Left ventricle myocardium inferior (tissue), 1 donor: ENCODE measurements around the gene KIF22. TPM values are rescaled to one million over a fixed set of nuclear protein-coding genes. Genes with fewer than 3 reads are reported as not detected.
A peak's percentile ranks its signal among the peaks of the same experiment; 100 is the strongest.

Source experiments
- DNase-seq: peaks from one replicate; pipeline ENCODE4 v3.0.0-alpha.2; 2020
- H3K27ac ChIP-seq: fragments of 200-600 bp; replicated peaks from 2 replicates; pipeline ENCODE4 v1.8.0; 2021
- H3K27me3 ChIP-seq: fragments of 200-600 bp; 2 replicates; pipeline ENCODE4 v1.8.0; 2021; ENCODE audit warnings: low read depth
- H3K36me3 ChIP-seq: fragments of 200-600 bp; 2 replicates; pipeline ENCODE4 v1.8.0; 2021
- H3K4me1 ChIP-seq: fragments of 200-600 bp; 2 replicates; pipeline ENCODE4 v1.8.0; 2021
- H3K4me3 ChIP-seq: fragments of 200-600 bp; 2 replicates; pipeline ENCODE4 v1.8.0; 2021; ENCODE audit warnings: mild to moderate bottlenecking, moderate library complexity
- H3K9me3 ChIP-seq: fragments of 200-600 bp; replicated peaks from 2 replicates; pipeline ENCODE4 v1.8.0; 2021
- intact Hi-C: fragments of 100-400 bp; cut with micrococcal nuclease; formaldehyde crosslinking; loops from one replicate; pipeline ENCODE4 v1.11.0; 2022
- total RNA-seq: library from RNA; stranded (reverse); fragmentation: NEBNext Ultra II Directional; extraction: Animal tissue kit (Norgen Biotek cat#: 25700); gene quantifications from one replicate; pipeline ENCODE4 v1.2.1, GENCODE V29; 2021
- TF ChIP-seq, protein P1 (sequence below): fragments of 200-600 bp; IDR thresholded peaks from 2 replicates; pipeline ENCODE4 v1.8.0; 2021; ENCODE audit warnings: antibody characterized with exemption, mild to moderate bottlenecking, borderline replicate concordance
- donor health status: DM: no; HTN: yes; CAD: no; lungs with severe emphysema.

KIF22 gene
- total RNA-seq, 1 donor from 2014 or later, result 46.9 TPM

GRCh38 chr16:29807426-29808218 lies 17.1 kb downstream of the KIF22 start:
- Histone ChIP-seq H3K4me1 (peaks cover 71% of the 10 kb centered on the region), H3K36me3 (peaks cover 24% of the 10 kb centered on the region), H3K27me3 (no peaks in the 10 kb centered on the region), H3K27ac (peak overlapping the region; percentile 97), H3K9me3 (no peaks in the 10 kb centered on the region), H3K4me3 (peak overlapping the region; percentile 75)
- DNase-seq, result peak; percentile 91
- intact Hi-C loops, result no loop called here
- TF ChIP-seq, protein P1, sequence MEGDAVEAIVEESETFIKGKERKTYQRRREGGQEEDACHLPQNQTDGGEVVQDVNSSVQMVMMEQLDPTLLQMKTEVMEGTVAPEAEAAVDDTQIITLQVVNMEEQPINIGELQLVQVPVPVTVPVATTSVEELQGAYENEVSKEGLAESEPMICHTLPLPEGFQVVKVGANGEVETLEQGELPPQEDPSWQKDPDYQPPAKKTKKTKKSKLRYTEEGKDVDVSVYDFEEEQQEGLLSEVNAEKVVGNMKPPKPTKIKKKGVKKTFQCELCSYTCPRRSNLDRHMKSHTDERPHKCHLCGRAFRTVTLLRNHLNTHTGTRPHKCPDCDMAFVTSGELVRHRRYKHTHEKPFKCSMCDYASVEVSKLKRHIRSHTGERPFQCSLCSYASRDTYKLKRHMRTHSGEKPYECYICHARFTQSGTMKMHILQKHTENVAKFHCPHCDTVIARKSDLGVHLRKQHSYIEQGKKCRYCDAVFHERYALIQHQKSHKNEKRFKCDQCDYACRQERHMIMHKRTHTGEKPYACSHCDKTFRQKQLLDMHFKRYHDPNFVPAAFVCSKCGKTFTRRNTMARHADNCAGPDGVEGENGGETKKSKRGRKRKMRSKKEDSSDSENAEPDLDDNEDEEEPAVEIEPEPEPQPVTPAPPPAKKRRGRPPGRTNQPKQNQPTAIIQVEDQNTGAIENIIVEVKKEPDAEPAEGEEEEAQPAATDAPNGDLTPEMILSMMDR, result peak; percentile 54

DNA sequence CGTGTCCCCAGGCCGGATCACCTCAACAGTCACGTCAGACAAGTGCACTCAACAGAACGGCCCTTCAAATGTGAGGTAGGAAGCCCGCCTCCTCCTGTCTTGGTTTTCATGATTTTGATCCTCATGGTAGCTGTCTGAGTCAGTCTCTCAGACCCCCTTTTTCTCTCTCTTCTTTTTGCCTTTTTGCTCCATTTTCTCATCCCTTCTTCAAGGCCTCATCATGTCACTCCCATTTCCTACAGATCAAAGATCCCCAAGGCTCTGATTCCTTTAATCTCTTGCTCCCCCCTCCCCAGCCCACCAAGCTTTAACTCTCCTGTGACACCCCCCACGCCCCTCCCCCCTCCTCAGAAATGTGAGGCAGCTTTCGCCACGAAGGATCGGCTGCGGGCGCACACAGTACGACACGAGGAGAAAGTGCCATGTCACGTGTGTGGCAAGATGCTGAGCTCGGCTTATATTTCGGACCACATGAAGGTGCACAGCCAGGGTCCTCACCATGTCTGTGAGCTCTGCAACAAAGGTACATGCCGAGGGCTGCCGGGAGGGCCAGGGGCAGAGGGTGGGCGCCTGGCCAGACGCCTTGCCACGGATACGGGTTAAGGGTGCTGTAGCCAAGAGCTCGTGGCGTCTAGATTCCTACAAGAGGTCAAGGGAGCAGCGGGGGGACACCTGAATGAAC lies 17.8 kb downstream of the KIF22 start:
- TF ChIP-seq, protein P1, result no peak
- H3K36me3 ChIP-seq, result peaks cover 24% of the 10 kb centered on the region
- peak overlapping the region; percentile 75 for H3K4me3 ChIP-seq
- H3K27me3 ChIP-seq, result no peaks in the 10 kb centered on the region
- H3K27ac ChIP-seq, result peak overlapping the region; percentile 97
- DNase-seq, result no peak
- peaks cover 78% of the 10 kb centered on the region for H3K4me1 ChIP-seq
- H3K9me3 ChIP-seq, result no peaks in the 10 kb centered on the region
- intact Hi-C loops, result no loop called here

DNA sequence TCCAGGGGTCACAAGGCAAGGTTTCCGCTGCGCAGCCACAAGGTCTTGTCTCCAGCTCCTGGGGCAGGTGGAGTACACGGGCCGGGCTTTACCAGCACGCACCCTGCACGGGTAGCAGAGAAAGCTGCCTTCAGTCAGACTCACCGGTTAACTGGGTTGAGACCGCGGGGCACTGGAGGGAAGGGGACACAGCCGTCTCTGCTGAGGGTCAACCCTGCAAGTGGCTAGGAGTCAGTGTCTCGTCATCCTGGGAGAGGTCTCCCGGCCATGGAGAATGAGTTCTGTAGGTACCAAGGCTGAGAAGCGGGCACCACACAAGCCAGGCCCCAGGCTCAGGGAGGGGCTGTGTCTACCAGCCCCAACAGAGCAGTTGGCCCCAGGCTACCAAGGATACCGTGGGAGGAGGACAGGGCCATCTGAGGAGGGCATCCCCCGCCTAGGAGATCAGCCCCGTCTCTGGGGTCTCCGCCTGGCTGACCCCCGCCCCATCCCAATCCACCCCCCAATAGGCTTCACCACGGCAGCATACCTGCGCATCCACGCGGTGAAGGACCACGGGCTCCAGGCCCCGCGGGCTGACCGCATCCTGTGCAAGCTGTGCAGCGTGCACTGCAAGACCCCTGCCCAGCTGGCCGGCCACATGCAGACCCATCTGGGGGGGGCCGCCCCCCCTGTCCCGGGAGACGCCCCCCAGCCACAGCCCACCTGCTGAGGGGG lies 18.6 kb downstream of the KIF22 start:
- intact Hi-C loops, result no loop called here
- H3K36me3 ChIP-seq, result peaks cover 24% of the 10 kb centered on the region
- TF ChIP-seq, protein P1, result no peak
- DNase-seq, result no peak
- H3K4me3 ChIP-seq, result peak overlapping the region; percentile 75
- H3K27me3 ChIP-seq, result no peaks in the 10 kb centered on the region
- peak overlapping the region; percentile 97 for H3K27ac ChIP-seq
- peaks cover 80% of the 10 kb centered on the region for H3K4me1 ChIP-seq
- no peaks in the 10 kb centered on the region for H3K9me3 ChIP-seq

- DNase-seq, result no peak
- Histone ChIP-seq H3K27ac (peak overlapping the region; percentile 97), H3K4me3 (peak overlapping the region; percentile 75), H3K36me3 (peaks cover 24% of the 10 kb centered on the region), H3K9me3 (no peaks in the 10 kb centered on the region), H3K4me1 (peaks cover 79% of the 10 kb centered on the region), H3K27me3 (no peaks in the 10 kb centered on the region)
- intact Hi-C loops, result no loop called here
- TF ChIP-seq, protein P1, result no peak
These were observed 19.5 kb downstream of the KIF22 start for GRCh38 chr16:29809850-29810698.
